Uterus (tissue), 2 donors: ENCODE measurements around the gene USP6.

ENCODE experiments used
- CTCF ChIP-seq, 4 experiments: fragments of 200-600 bp in 2 of 4; fragments of 450-650 bp in 2 of 4; sonication (generic) in 2 of 4; IDR thresholded peaks; one replicate each; pipeline ENCODE4 v1.5.1; 2016 to 2019; ENCODE audit warnings: antibody characterized with exemption in 4 of 4, mild to moderate bottlenecking in 2 of 4, moderate library complexity in 1 of 4
- POLR2A ChIP-seq, 2 donors: fragments of 450-650 bp; IDR thresholded peaks; one replicate each; pipeline ENCODE4 v1.6.1; 2016; ENCODE audit warnings: antibody characterized with exemption in 2 of 2, mild to moderate bottlenecking in 1 of 2, moderate library complexity in 1 of 2

- TF ChIP-seq POLR2A (IDR thresholded peaks at IDR 0.05), result no peak
- TF ChIP-seq CTCF (IDR thresholded peaks at IDR 0.05), result no peak
Measured at GRCh38 chr17:5135726-5136579, 20.1 kb downstream of the USP6 start.
